ENCODE measurements around the gene MUL1.
A peak's percentile ranks its signal among the peaks of the same experiment; 100 is the strongest.
"Not testable (repeated sequence)": the region's sequence is repeated elsewhere in the genome, so short reads cannot be mapped to it uniquely, and the experiment has no call there.

Gene MUL1

DNA sequence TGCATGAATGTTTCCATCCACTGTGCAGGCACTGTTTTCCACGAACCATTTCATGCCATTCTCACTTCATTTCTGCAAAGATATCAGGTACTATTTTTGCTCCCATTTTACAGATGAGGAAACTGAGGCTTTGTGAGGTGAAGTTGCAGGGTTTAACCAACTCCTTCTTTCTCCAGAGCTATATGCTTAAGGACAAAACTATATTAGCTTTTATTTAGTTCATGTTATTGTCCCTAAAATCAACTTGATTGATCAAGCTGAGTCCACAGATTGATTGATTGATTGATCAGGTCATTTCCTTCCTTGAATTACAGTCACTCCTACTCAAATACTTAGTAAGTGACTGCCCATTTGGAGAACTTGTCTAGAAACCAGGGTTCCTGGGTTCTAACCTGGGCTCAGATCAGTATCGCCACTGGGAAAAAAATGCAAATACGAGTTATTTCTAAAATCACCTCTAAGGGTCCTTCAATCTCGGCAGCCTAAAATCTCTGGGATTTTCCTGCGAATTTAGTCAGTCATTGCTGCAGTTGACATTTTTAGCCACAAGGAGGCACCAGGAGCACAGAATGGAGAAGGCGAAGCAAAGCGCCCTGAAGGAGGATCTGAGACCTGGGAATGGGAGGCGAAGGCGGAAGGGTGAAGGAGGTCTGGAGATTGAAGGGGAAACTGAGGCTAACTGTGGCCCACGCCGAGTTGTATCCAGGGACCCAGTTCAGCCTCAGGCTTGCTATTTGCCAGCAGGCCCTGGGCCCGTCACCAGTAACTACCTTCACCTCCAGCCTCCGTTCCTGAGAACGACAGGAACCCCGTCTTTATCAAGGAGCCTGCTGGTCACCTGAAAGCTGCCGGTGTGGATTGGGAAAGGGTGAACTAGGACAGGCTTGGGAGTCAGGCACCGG lies 14.3 kb upstream of the MUL1 start:
- H3K4me3 ChIP-seq (ENCODE audit: low read length), result no peak overlapping the region
- DNase-seq (ENCODE audit: low read depth, low spot score), result peak; percentile 47

DNA sequence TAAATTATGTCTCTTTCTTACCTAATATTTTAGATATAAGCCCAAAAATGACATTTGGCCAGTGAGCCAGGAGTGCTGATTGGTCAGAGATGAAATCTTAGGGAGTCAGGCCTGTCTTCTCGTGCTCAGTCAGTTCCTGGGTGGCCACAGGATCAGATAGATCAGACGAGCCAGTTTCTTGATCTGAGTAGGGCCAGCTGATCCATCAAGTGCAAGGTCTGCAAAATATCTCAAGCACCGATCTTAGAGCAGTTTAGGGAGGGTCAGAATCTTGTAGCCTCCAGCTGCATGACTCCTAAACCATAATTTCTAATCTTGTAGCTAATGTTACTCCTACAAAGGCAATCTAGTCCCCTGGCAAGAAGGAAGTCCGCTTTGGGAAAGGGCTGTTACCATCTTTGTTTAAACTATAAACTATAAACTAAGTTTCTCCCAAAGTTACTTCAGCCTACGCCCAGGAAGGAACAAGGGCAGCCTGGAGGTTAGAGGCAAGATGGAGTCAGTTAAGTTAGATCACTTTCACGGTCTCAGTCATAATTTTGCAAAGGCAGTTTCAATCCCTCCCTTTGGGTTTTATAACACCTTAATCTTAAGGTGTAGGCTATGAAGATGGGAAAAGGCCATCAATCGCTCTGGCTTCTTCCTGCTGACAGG lies 11.8 kb upstream of the MUL1 start:
- H3K4me3 ChIP-seq (ENCODE audit: low read length); DNase-seq (ENCODE audit: low read depth, low spot score): not testable (repeated sequence)

DNA sequence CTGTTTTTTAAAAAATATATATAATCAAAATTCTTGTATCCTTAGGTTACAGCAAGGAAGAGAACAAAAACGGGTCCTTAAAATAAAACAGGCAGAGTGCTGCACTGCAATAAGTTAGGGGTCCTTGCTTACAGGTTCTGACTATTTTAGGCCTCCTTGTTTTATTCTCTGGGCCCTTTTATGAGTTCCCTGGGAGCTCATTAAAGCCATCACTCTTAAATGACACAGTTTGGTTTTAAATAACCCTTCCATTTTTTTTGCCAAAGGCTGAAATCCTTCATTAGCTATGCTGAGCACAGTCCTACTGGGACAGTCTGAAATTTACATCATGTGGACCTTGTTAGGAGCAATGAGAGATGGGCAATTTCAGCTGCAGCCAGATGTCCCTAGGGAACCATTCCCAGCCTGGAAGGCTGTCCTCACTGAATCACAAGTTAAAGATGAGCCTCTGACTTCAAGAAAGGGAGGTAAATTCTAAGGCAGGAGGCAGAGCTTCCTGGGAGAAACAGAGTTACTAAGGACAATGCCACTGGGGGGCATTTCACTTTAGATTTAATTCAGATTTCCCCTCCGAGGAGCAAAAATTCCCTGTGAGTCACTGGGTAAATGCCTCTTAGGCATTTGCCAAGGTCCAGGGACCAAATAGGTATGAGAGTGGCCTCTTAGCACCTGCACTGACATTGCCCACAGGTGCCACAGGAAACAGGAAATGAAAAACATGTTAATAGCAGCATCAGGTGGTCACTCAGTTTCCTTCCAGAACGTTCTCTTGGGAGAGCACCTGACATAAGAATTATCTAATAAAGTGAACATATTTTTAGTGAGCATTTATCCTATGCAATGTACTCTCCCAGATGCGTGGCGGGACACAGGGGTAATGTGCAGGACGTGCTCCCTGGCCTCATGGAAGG lies 3.8 kb upstream of the MUL1 start:
- H3K4me3 ChIP-seq (ENCODE audit: low read length), result no peak overlapping the region
- no peak for DNase-seq (ENCODE audit: low read depth, low spot score)

DNA sequence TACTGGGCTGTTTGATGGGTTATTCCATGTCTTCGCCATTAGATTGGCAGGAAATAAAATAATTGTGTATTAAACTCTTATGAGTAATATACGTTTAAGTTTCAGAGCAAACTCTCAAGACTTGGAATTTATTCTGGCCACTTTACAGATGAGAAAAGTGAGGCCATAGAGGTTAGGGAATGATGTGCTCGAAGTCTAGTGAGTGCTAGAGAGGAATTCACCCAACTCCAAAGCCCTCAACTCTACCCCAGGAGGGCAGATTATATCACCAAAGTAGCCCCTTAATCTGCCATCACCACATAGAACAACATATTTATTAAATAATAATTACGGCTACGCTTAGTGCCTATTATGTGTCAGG lies 440 bp upstream of the MUL1 start:
- no peak for DNase-seq (ENCODE audit: low read depth, low spot score)
- peak overlapping the region; percentile 95 for H3K4me3 ChIP-seq (ENCODE audit: low read length)

DNA sequence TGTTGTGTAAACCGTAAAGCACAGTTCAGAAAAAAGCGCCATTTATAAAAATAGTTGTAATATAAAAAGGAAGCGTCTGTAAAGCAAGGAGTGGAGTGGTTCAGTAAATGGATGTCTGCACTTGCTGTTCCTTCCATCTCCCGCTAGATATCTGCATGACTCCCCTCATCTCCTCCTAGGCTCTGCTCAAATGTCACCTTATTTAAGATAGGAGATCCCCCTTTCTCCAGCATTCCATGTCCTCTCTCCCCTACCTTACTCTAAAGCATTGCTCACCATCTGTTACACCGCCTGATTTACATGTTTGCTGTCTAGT lies 745 bp downstream of the MUL1 start:
- DNase-seq (ENCODE audit: low read depth, low spot score), result no peak
- H3K4me3 ChIP-seq (ENCODE audit: low read length), result peak overlapping the region; percentile 95

DNA sequence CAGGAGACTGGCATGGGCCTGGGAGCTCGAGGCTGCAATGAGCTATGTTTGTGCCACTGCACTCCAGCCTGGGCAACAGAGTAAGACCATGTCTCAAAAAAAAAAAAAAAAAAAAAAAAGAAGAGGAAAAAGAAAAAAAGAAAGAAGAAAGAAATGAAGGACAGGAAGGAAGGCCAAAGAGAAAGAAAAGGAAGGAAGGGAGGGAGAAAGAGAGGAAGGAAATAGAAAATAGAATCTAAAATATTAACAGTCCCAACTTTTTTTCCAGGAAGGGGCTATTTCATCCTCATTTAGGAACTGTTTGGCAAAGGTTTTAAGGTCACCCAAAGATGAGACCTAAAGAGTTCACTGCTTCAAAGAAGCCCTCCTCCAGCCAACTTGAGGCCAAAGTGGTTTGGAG lies 2.5 kb downstream of the MUL1 start:
- H3K4me3 ChIP-seq (ENCODE audit: low read length), result no peak overlapping the region
- no peak for DNase-seq (ENCODE audit: low read depth, low spot score)

DNA sequence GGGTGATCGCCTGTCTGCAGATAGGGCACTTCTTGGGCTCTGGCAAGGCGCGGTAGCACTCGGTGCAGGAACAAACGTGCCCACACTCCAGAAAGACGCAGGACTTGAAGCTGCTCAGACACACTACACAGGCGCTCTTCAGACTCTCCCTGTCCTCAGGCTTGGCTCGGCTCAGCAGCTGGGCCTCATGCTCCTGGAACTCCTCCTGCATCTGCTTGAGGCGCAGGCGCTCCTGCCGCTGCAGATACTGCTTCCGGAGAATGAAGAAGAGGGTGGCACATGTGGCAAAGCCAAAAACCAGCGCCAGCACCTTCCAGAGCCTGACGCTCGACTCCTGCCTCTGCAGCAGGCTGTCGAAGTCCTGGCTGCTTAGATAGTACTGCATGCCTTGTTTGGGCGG lies 7.2 kb downstream of the MUL1 start:
- DNase-seq (ENCODE audit: low read depth, low spot score), result no peak
- H3K4me3 ChIP-seq (ENCODE audit: low read length), result no peak overlapping the region

DNA sequence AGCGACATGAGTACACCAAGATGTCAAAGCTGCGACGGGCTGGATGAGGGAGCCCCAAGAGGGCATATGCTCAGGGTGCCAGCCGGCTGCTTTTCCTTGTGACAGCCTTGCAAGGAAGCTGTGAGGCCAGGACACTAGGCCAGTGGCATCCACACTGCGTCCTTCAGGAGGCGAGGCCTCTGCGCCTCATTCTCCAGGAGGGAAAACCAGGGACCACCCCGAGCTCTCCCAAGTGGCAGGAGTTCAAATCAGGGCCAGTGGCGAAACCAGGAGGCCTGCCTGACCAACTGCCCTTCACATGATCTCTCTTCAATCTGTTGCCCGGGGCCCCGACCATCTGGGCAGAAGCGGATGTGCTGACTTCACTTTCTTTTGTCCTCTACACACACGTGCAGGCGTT lies 8.2 kb downstream of the MUL1 start:
- H3K4me3 ChIP-seq (ENCODE audit: low read length), result no peak overlapping the region
- DNase-seq (ENCODE audit: low read depth, low spot score), result no peak

DNA sequence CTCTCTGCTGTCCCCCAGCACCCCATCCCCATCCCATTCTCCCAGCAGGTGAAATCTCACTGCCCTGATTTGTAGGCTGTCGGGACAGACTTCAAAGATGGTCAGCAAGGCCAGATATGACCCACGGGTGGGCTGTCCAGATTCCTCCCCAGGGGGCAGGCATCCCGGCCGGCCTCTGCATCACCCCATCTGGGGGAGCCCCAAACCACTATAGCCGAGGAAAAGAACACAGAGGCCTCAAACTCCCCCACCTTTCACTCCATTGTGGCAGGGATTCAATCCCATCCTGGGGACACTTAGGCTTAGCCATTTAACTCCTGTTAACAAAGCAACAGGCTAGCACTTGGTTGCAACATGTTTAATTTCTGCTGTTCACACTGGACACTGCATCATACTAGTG lies 8.8 kb downstream of the MUL1 start:
- H3K4me3 ChIP-seq (ENCODE audit: low read length), result no peak overlapping the region
- DNase-seq (ENCODE audit: low read depth, low spot score), result no peak

DNA sequence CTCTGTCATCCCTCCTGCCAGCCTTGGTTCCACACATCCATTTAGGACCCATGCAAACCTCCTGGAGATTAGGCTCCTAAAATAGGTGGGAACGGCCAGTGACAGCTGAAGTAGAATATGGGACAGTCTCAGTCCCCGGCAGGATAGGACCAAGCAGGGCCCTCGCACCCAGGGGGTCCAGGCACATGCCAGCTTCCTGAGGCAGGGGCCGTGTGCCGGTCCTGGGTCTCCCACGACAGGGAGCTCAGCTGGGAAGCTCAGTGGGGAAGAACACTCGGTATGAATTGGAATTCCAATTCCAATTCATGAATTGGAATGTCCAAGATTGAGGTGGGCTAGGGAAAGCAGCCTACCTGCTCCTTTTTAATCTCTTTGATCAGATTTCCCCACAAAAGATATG lies 9.8 kb downstream of the MUL1 start:
- DNase-seq (ENCODE audit: low read depth, low spot score), result no peak
- no peak overlapping the region for H3K4me3 ChIP-seq (ENCODE audit: low read length)

DNA sequence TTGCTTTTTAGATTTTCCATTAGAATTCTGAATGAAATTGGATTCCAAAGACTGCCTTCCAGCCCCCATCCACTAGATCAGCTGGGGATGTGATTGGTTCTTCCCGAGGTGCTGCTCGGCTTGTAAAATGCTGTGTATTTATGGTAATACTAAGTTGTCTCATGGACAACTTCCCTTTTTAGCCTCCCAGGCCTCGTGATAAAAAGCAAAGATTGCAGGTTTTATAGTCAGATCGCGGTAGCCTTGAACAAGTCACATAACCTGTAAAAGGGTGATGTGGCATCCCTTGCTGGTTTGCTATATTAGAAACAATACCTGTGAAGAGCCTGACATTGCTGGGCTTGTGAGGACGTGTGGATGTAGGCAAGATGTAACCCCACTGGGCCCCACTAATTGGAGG lies 10.4 kb downstream of the MUL1 start:
- DNase-seq (ENCODE audit: low read depth, low spot score), result no peak
- H3K4me3 ChIP-seq (ENCODE audit: low read length), result no peak overlapping the region

DNA sequence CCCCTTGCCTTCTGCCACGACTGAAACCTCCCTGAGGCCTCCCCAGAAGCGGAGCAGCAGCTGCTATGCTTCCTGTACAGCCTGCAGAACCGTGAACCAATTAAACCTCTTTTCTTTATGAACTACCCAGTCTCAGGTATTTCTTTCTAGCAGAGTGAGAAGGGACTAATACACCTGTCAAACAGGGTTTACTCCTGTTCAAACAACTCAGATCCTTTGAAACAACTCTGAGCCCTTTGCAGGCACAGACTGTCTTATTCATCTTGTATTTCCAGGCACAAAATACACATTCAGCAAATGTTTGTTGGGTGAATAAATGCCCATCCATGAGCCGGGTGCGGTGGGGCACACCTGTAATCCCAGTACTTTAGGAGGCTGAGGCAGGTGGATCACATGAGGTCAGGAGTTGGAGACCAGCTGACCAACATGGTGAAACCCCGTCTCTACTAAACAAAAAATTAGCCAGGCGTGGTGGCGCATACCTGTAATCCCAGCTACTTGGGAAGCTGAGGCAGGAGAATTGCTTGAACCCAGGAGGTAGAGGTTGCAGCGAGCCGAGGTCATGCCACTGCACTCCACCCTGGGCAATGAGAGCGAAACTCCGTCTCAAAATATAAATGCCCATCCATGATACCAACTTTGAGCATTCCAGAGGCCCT lies 11.1 kb downstream of the MUL1 start:
- not testable (repeated sequence) for H3K4me3 ChIP-seq (ENCODE audit: low read length); DNase-seq (ENCODE audit: low read depth, low spot score)

DNA sequence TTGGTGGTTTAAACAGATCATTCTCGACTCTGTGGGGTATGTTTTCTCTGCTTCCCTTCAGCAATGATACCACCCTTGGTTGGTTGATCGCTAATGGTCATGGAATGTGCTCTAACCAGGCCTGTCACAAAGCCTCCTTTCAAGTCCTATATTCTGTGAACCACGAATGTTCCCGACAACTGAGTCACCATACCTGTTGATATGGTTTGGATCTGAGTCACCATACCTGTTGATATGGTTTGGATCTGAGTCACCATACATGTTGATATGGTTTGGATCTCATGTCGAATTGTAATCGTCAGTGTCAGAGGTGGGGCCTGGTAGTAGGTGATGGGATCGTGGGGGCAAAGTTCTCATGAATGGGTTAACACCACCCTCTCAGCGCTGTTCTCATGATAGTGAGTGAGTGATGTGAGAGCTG lies 11.7 kb downstream of the MUL1 start:
- DNase-seq (ENCODE audit: low read depth, low spot score), result no peak
- no peak overlapping the region for H3K4me3 ChIP-seq (ENCODE audit: low read length)

DNA sequence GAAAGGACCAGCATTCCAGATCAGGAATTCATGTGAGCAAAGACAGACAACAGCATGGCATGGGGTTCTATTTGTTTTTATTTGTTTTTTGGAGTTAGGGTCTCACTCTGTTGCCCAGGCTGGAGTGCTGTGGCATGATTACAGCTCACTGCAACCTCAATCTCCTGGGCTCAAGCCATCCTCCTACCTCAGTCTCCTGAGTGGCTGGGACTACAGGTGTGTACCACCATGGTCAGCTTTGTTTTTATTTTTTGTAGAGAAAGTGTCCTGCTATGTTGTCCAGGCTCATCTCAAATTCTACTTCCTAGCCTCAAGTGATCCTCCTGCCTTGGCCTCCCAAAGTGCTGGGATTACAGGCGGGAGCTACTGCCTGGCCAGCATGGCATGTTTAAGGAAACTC lies 12.3 kb downstream of the MUL1 start:
- no peak for DNase-seq (ENCODE audit: low read depth, low spot score)
- no peak overlapping the region for H3K4me3 ChIP-seq (ENCODE audit: low read length)

DNA sequence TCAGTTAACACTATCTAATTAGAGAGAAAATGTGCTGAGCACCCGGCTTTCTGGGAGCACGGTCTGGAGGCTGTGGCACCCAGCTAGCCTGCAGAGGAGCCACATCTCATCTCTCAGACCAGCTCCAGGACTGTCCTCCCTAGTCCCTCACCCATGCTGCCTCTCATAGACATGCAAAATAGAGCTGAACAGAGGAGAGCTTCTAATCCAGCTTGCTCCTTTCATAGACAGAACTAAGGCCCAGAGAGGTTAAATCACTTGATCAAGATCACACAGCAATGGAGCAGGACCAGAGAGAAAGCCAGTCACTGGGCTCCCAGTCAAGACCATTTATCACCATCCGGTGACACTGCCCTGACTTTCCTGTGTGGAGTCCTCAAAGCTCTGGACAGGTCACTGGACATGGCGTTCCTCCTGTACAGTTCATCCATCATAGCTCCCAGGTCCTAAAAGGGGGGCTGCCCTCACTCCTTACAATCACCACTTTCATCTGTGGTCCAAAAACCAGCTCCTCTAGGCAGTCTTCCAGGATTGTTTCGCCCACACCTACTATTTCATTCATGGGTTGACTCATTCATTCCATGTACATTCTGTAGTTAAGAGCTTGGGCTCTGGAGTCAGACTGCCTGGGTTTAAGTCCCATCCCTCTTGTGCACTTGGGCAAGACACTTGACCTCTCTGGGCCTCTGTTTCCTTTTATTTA lies 13.2 kb downstream of the MUL1 start:
- no peak overlapping the region for H3K4me3 ChIP-seq (ENCODE audit: low read length)
- DNase-seq (ENCODE audit: low read depth, low spot score), result no peak

DNA sequence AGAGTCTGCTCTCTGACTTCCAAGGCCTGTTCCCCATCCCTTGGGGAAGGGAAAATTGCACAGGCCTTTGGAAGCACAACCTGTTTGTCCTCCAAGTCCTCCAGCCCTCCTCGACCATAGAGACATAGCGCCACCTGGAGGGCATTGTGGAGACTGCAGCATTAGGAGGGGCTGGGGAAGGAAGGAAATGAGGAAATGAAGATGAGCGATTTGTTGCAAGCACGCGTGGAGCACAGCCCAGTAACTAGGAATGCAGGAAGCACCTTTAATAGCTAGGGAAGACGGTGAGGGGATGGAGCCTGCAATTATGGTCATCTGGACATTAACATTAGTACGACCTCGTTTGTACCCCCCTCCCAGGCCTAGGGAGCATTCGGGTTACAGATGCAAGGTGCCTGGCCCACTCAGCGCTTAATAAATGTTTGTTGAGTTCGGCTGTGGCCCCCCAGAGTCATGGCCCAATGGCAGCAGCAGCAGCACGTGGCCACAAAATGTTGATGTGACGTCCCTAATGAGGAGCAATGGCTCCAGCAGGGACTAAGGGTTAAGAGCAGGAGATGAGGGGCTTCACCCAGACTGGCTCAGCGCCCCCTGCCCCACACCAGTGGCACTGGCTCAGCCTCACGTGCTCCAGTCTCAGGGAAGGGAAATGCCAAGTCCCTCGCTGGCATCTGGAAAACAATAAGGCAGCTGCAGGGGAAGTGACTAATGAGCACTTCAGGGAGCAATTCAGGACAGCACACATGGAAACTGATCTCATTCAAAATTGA lies 13.9 kb downstream of the MUL1 start:
- no peak overlapping the region; the same call in 1 of the 2 replicates for H3K4me3 ChIP-seq (ENCODE audit: low read length)
- DNase-seq (ENCODE audit: low read depth, low spot score), result peak; percentile 69

DNA sequence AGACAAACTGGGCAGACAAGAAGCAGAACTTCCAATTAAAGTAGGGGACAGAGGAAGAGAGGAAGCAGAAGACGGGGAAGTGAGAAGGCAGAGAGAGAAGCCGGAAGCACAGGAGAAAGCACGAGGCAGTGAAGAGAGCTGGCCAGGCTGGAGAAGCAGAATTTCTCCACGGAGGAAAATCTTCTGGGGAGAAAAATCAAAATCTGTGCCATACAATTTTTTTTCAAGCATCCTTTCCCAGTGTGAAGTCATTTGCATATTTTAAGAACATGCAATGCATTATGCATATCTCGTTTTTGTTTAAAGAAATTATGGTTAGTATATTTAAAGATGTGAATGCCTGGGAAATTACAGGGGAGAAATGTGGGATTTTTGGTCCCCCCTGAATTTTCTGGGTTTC lies 14.6 kb downstream of the MUL1 start:
- DNase-seq (ENCODE audit: low read depth, low spot score), result no peak
- H3K4me3 ChIP-seq (ENCODE audit: low read length), result no peak overlapping the region

DNA sequence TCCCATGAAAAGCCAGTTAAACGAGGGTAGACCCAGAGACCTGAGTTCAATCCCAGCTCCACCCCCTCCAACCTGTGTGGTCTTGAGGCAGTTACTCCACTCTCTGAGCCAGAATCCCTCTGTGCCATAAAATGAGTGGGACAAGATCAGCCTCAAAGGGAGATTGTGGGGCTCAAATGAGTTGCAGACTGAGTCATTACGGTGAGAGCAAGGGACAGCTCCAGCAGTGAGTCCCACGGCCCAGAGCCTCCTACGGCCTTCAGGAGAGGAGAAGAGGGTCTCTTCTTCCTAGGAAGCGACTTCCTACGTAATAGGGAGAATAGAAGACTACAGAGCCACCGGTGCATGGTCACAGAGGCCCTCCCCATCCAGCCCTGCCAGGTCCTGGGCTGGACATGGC lies 15.2 kb downstream of the MUL1 start:
- no peak for DNase-seq (ENCODE audit: low read depth, low spot score)

More for the DNA sequence above, 15.2 kb downstream of the MUL1 start:
- no peak overlapping the region for H3K4me3 ChIP-seq (ENCODE audit: low read length)

All from Jurkat, Clone E6-1 (cell line).